Right ventricle myocardium superior (tissue), 1 donor: Measurements from ENCODE around the gene B3GAT1. TPM values are rescaled to one million over a fixed set of nuclear protein-coding genes. Genes with fewer than 3 reads are reported as not detected.

Experiments used
- ATAC-seq: fragments of 200-7000 bp; cut with Tn5 transposase; one replicate; pipeline ENCODE4 v1.9.1; 2020; ENCODE audit warnings: mild to moderate bottlenecking; ENCODE audit not compliant: poor library complexity
- DNase-seq: peaks from one replicate; pipeline ENCODE4 v3.0.0-alpha.2; 2020
- intact Hi-C: fragments of 100-400 bp; cut with DNase I; formaldehyde crosslinking; loops from one replicate; pipeline ENCODE4 v1.11.2; 2022
- total RNA-seq: library from RNA; stranded (reverse); fragmentation: NEBNext Ultra II Directional; extraction: Animal tissue kit (Norgen Biotek cat#: 25700); gene quantifications from one replicate; pipeline ENCODE4 v1.2.1, GENCODE V29; 2021
- donor health status: DM: no; HTN: yes; CAD: no; lungs with severe emphysema.

B3GAT1 gene
- total RNA-seq, 1 donor from 2014 or later = 0.11 TPM

- ATAC-seq = no peak
- no peak for DNase-seq
- intact Hi-C loops = no loop called here
Observed at GRCh38 chr11:134383576-134384221, 28.3 kb downstream of the B3GAT1 start.

GRCh38 chr11:134382830-134383229, 29.2 kb downstream of the B3GAT1 start:
- ATAC-seq = no peak
- DNase-seq = no peak
- intact Hi-C loops = no loop called here

GRCh38 chr11:134382257-134382656, 29.8 kb downstream of the B3GAT1 start:
- no peak for ATAC-seq
- intact Hi-C loops = no loop called here
- DNase-seq = no peak

GRCh38 chr11:134380785-134381184, 31.3 kb downstream of the B3GAT1 start:
- intact Hi-C loops = no loop called here
- DNase-seq (no peak), ATAC-seq (no peak)

- no peak for DNase-seq
- intact Hi-C loops = no loop called here
Observed at GRCh38 chr11:134380229-134380628, 31.8 kb downstream of the B3GAT1 start.

GRCh38 chr11:134379241-134379640, 32.8 kb downstream of the B3GAT1 start:
- intact Hi-C loops = no loop called here
- DNase-seq (no peak), ATAC-seq (no peak)

More at GRCh38 chr11:134380229-134380628, 31.8 kb downstream of the B3GAT1 start:
- no peak for ATAC-seq

GRCh38 chr11:134377876-134378275, 34.2 kb downstream of the B3GAT1 start:
- no peak for DNase-seq
- intact Hi-C loops = no loop called here
- no peak for ATAC-seq

- DNase-seq (no peak), ATAC-seq (no peak)
- intact Hi-C loops = no loop called here
Observed at GRCh38 chr11:134376150-134376921, 35.7 kb downstream of the B3GAT1 start.

GRCh38 chr11:134374891-134375550, 37.0 kb downstream of the B3GAT1 start:
- DNase-seq = peak; percentile 18
- intact Hi-C loops = no loop called here
- ATAC-seq = no peak

- intact Hi-C loops = no loop called here
- DNase-seq = no peak
- no peak for ATAC-seq
Observed at GRCh38 chr11:134374171-134374570, 37.9 kb downstream of the B3GAT1 start.

GRCh38 chr11:134373591-134374052, 38.4 kb downstream of the B3GAT1 start:
- intact Hi-C loops = no loop called here
- no peak for DNase-seq
- no peak for ATAC-seq

GRCh38 chr11:134372961-134373360, 39.1 kb downstream of the B3GAT1 start:
- ATAC-seq = no peak
- no peak for DNase-seq
- intact Hi-C loops = no loop called here

GRCh38 chr11:134372536-134372935, 39.5 kb downstream of the B3GAT1 start:
- intact Hi-C loops = no loop called here
- ATAC-seq (no peak), DNase-seq (no peak)

- DNase-seq (no peak), ATAC-seq (no peak)
- intact Hi-C loops = no loop called here
Observed at GRCh38 chr11:134371436-134372185, 40.4 kb downstream of the B3GAT1 start.

GRCh38 chr11:134370526-134371435, 41.3 kb downstream of the B3GAT1 start:
- DNase-seq (no peak), ATAC-seq (no peak)
- intact Hi-C loops = no loop called here

GRCh38 chr11:134369656-134370525, 42.2 kb downstream of the B3GAT1 start:
- intact Hi-C loops = no loop called here
- no peak for ATAC-seq
- peak; percentile 15 for DNase-seq

- intact Hi-C loops = no loop called here
- peak; percentile 11 for DNase-seq
- no peak for ATAC-seq
Observed at GRCh38 chr11:134367781-134368180, 44.3 kb downstream of the B3GAT1 start.
